Activated CD8-positive, alpha-beta T cell treated with anti-CD3 and anti-CD28 coated beads for 36 hours (primary cell): ENCODE data around the gene FIP1L1. TPM values are rescaled to one million over a fixed set of nuclear protein-coding genes. Genes with fewer than 3 reads are reported as not detected.

Experiments used
- ATAC-seq: fragments of 200-7000 bp; cut with Tn5 transposase; one replicate; pipeline ENCODE4 v1.10.0; 2021; ENCODE audit warnings: mild to moderate bottlenecking, moderate library complexity
- CTCF ChIA-PET: fragments of 350-600 bp; sonication (Branson Sonifier 250); formaldehyde crosslinking; loops from one replicate; lab custom pipeline; 2021; ENCODE audit warnings: antibody characterized with exemption; lab: Charles Lee
- POLR2A ChIA-PET: fragments of 350-600 bp; sonication (Branson Sonifier 250); formaldehyde crosslinking; loops from one replicate; lab custom pipeline; 2021; ENCODE audit warnings: antibody characterized with exemption; lab: Charles Lee
- DNase-seq: peaks from one replicate; pipeline ENCODE4 v3.0.0-alpha.2; 2020
- H3K27ac Mint-ChIP-seq: one replicate; pipeline ENCODE4 v1.8.0; 2021; ENCODE audit warnings: mild to moderate bottlenecking, mixed read lengths
- H3K27me3 Mint-ChIP-seq: one replicate; pipeline ENCODE4 v1.8.0; 2021; ENCODE audit warnings: mixed read lengths
- H3K36me3 Mint-ChIP-seq: one replicate; pipeline ENCODE4 v1.8.0; 2021; ENCODE audit warnings: low read depth, mixed read lengths
- H3K4me1 Mint-ChIP-seq: one replicate; pipeline ENCODE4 v1.8.0; 2021; ENCODE audit warnings: low read depth, mixed read lengths
- H3K4me3 Mint-ChIP-seq: one replicate; pipeline ENCODE4 v1.8.0; 2021; ENCODE audit warnings: mild to moderate bottlenecking, moderate library complexity, mixed read lengths
- H3K9me3 Mint-ChIP-seq: one replicate; pipeline ENCODE4 v1.8.0; 2021; ENCODE audit warnings: mixed read lengths
- intact Hi-C: fragments of 100-400 bp; cut with micrococcal nuclease; formaldehyde crosslinking; loops from one replicate; pipeline ENCODE4 v1.10.0; 2022
- total RNA-seq, 2 experiments: library from RNA; stranded (reverse); gene quantifications; one replicate each; pipeline ENCODE4 v1.2.3, GENCODE V29; 2021
- TF ChIP-seq, protein P1 (sequence below): fragments of 200-600 bp; IDR thresholded peaks from one replicate; pipeline ENCODE4 v1.8.0; 2022; ENCODE audit warnings: antibody characterized with exemption, mild to moderate bottlenecking

FIP1L1 gene
- total RNA-seq, 2 experiments from 2014 or later: 67.3 to 67.6 TPM

DNA sequence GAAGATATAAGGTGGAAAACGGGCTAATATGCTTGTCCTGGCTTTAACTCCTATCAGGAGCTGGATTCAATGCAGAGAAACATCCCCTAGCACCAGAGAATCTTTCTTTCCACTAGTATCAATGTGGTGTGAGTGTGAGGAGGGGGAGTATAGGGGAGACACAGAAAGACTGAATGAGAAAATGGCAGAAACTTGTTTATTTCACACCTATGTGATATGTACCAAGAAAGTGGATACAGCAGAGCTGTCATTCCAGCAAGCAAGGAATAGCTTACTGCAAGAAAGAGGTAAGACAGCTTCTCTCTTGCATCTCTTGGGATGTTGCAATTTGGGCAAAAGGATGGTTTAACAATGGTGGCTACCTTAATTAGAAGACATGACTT is 108.2 kb downstream of the FIP1L1 start:
- DNase-seq (no peak), ATAC-seq (no peak)
- intact Hi-C loops: no loop called here
- Mint-ChIP-seq H3K4me3 (no peak overlapping the region), H3K9me3 (no peaks in the 10 kb centered on the region), H3K27ac (no peak overlapping the region), H3K4me1 (no peaks in the 10 kb centered on the region), H3K27me3 (peaks cover 23% of the 10 kb centered on the region), H3K36me3 (no peaks in the 10 kb centered on the region)
- ChIA-PET CTCF (no interaction called here), POLR2A (no interaction called here)
- TF ChIP-seq, protein P1, sequence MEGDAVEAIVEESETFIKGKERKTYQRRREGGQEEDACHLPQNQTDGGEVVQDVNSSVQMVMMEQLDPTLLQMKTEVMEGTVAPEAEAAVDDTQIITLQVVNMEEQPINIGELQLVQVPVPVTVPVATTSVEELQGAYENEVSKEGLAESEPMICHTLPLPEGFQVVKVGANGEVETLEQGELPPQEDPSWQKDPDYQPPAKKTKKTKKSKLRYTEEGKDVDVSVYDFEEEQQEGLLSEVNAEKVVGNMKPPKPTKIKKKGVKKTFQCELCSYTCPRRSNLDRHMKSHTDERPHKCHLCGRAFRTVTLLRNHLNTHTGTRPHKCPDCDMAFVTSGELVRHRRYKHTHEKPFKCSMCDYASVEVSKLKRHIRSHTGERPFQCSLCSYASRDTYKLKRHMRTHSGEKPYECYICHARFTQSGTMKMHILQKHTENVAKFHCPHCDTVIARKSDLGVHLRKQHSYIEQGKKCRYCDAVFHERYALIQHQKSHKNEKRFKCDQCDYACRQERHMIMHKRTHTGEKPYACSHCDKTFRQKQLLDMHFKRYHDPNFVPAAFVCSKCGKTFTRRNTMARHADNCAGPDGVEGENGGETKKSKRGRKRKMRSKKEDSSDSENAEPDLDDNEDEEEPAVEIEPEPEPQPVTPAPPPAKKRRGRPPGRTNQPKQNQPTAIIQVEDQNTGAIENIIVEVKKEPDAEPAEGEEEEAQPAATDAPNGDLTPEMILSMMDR: no peak

DNA sequence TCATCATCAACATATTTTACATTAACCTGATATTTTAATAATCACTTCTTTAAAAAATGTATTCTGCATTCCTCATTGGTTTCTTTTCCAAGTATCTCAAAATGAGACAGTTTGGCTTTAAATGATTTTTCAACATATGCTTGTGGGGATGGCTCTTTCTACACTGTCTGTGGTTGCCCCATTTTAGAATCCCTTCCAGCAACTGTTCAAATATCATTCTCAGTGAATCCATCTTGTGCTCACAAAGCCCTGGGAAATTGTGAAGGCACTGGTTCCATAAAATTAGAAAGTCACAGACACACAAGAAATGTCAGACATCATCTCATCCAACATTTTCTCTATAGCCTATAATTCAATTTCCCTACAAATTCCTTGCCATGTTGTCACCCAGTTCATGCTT is 110.3 kb downstream of the FIP1L1 start:
- ATAC-seq: no peak

DNA sequence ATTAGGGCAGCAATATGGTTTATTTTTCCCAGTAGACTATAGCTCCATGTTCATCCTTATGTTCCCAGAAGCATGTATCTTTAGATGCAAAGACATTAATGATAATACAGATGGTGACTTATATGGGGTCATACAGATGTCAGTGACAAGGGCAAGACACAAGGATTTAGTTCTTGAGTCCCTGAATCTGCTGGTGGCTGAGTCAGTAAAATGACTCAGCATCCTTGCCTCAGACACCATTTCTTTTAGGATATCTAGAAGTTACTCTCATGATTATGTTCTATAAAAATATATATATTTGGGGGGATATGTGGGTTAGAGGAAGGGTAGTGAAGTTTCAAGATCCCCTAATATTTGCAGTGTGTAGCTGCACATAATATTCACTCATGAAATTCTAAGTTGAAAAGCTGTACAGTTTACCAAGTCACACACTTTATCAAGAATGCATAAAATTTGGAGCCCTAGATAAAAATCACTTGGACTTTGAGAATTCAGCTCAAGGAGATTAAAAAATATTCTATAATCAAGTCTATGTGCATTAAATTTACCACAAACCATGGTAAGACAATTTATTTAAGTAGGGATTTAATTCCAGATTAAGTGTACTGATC is 111.9 kb downstream of the FIP1L1 start:
- DNase-seq: no peak
- Mint-ChIP-seq H3K9me3 (no peaks in the 10 kb centered on the region), H3K36me3 (no peaks in the 10 kb centered on the region), H3K4me3 (no peak overlapping the region), H3K27me3 (peaks cover 9% of the 10 kb centered on the region), H3K4me1 (no peaks in the 10 kb centered on the region), H3K27ac (no peak overlapping the region)
- TF ChIP-seq, protein P1: no peak
- POLR2A ChIA-PET: no interaction called here
- ATAC-seq: no peak
- CTCF ChIA-PET: interaction anchor here (0.7 to 2.0 kb wide), 2 partner anchors 49 to 744 kb away, joined by 3 to 7 read pairs; no protein-coding TSS in a partner anchor
- intact Hi-C loops: no loop called here

More for the DNA sequence above, 110.3 kb downstream of the FIP1L1 start:
- no peak for DNase-seq
- ChIA-PET CTCF (no interaction called here), POLR2A (interaction anchor here (0.6 kb wide), 1 partner anchor 563 kb away, joined by 3 read pairs; no protein-coding TSS in a partner anchor)
- TF ChIP-seq, protein P1: no peak
- Mint-ChIP-seq H3K4me3 (no peak overlapping the region), H3K36me3 (no peaks in the 10 kb centered on the region), H3K4me1 (no peaks in the 10 kb centered on the region), H3K9me3 (no peaks in the 10 kb centered on the region), H3K27ac (no peak overlapping the region), H3K27me3 (peaks cover 10% of the 10 kb centered on the region)
- intact Hi-C loops: no loop called here

DNA sequence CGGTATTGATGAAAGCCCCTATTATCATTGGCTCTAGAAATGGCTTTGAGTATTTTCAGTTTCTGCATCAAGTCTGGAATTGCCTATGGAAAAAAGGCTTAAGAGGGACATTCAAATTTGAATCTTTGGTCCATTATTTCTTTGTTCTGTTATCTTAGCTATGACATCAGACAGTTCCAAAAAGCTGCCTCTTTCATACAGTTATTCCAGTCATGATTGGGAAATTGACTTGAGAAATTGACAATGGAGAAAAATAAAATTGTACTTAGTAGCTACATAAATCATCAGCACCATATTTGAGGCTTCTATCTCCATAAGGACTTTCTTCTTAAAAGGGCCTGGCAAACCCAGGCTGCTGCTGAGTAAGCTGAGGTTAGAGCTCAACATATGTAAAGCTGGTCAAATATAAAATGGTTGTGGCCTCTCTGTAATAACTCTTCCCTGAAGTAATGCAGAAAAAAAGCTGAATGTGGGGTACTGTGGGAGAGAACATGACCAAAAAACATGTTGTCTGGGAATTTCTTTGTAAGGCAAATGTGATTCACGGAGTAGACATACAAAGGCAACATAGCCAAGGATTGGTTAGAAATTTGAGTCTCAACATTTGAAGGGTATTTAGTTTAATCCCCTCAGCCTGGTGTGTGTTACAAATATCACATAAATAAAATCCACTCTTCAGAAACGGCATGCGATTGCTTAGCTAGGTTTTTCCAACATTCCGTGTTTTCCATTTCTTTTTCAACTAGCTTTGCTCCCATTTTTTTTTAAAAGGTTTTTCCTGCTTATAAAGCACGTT is 112.9 kb downstream of the FIP1L1 start:
- CTCF ChIA-PET: interaction anchor here (0.7 to 2.0 kb wide), 4 partner anchors 9 to 743 kb away, joined by 3 to 7 read pairs (median 4); no protein-coding TSS in a partner anchor
- H3K27ac Mint-ChIP-seq: no peak overlapping the region

More for the DNA sequence above, 112.9 kb downstream of the FIP1L1 start:
- Mint-ChIP-seq H3K4me1 (no peaks in the 10 kb centered on the region), H3K27me3 (peaks cover 7% of the 10 kb centered on the region), H3K9me3 (no peaks in the 10 kb centered on the region), H3K4me3 (no peak overlapping the region), H3K36me3 (no peaks in the 10 kb centered on the region)
- intact Hi-C loops: no loop called here
- POLR2A ChIA-PET: no interaction called here
- ATAC-seq: no peak
- no peak for DNase-seq
- TF ChIP-seq, protein P1: no peak
